Epithelial cell of esophagus (primary cell): ENCODE results near the gene EPB42.

Experiments
- DNase-seq: peaks from one replicate; pipeline ENCODE4 v3.0.0; 2010; ENCODE audit warnings: low read depth
- H3K4me3 ChIP-seq: 2 replicates; pipeline ENCODE4 v1.5.1; 2011; ENCODE audit warnings: mild to moderate bottlenecking, low read length, control low read depth
- TF ChIP-seq, protein P1 (sequence below): IDR thresholded peaks from 2 replicates; pipeline ENCODE4 v1.5.1; 2011; ENCODE audit warnings: low read depth, mild to moderate bottlenecking, low read length, control low read depth, inconsistent platforms; ENCODE audit not compliant: insufficient read depth; ENCODE audit errors: missing control alignments

The EPB42 gene

DNA sequence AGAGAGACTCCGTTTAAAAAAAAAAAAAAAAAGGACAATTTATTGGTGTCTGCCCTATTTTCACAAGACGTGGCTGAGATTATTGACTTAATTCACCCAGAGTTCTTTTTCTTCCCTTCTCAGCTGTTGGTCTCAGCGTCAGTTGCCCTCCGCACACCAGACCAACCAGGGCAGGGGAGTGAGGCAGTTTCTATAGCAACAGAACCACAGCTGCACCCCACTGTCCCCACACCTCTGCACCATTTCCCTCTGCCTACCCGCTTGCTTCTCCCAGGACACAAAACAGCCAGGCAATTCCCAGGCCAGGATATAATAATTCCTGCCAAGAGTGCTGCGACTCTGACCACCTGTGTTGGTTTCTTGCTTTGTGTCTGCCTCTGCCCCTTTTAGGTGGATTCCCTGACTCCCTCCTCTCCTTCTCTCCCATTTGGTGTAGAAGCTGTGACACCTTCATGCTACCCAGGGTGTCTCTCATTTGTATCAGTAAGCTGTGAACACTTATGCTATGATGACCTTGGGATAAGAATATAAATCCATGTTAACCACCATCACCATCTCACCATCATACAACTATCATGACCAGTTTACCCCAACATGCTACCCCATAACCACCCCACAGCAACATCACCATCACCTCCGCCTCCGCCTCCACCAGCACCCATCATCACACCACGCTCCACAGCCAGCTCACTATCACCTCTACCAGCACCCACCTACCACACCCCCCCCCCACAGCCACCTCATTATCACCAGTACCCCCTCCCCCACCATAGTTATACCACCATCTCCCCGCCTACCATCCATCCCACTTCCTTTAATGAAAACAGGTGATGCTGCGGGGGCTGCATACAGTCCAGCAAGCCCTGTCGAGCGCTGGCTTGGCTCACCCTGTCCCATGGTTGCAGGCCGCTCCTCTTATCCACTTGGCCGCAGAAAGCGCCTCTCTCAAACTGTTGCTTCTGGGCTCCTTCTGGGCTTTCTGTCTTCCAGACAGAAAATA is 589 bp downstream of the EPB42 start:
- DNase-seq, result no peak
- TF ChIP-seq, protein P1, sequence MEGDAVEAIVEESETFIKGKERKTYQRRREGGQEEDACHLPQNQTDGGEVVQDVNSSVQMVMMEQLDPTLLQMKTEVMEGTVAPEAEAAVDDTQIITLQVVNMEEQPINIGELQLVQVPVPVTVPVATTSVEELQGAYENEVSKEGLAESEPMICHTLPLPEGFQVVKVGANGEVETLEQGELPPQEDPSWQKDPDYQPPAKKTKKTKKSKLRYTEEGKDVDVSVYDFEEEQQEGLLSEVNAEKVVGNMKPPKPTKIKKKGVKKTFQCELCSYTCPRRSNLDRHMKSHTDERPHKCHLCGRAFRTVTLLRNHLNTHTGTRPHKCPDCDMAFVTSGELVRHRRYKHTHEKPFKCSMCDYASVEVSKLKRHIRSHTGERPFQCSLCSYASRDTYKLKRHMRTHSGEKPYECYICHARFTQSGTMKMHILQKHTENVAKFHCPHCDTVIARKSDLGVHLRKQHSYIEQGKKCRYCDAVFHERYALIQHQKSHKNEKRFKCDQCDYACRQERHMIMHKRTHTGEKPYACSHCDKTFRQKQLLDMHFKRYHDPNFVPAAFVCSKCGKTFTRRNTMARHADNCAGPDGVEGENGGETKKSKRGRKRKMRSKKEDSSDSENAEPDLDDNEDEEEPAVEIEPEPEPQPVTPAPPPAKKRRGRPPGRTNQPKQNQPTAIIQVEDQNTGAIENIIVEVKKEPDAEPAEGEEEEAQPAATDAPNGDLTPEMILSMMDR, result no peak
- no peak overlapping the region for H3K4me3 ChIP-seq

DNA sequence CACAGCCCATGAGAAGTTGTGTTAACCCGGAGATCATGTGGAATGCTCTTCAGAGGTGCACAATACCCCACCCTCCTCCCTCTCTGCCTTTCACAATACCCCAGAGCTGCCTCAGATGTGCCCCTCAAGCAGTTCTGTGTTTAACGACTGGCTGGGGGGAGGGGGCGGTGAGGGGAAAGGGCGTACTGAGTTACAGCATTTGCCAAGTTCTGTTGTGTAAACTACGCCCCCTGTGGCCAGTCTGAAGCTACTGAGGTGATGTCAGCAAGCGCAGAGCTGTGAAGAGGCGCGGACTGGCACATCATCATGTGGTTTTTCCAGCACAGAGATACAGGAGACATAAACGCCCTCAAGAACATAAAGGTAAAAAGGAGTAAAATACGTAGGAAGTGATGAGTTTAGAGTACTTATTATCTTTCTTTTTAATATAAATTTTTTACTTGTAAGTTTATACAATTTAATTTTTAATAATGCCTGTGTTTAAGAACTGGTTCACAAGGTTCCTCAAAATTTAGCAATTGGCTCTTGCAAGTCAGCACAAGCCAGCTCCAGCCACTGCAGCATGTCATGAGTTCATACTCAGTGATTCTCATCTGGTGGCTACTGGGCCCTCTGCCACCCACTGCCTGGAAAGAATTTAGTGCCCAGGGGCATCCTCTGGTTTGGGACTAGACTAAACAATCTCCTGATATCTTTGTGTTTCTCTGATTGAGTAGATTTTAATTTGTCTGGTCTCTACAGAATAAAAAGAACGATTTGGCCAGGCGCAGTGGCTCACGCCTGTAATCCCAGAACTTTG is 1.7 kb downstream of the EPB42 start:
- TF ChIP-seq, protein P1, result peak; percentile 69
- peak; percentile 95 for DNase-seq
- no peak overlapping the region for H3K4me3 ChIP-seq

DNA sequence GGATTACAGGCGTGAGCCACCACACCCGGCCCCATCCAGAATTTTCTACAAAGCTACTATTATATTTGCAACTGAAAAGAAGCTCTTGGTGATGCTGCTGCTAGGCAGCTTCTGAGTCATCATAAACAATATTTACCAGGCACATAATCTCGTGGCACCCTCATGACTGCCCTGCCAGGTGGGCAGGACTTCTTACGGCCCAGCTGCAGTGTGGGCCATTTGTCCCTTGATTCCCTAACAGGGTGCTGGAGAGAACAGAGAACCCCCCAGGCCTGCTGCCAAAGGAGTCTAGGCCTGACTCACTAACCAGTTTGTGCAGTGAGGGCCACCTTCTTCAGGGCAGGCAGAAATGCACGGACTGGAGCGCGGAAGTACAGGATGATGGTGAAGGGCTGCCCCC is 4.9 kb downstream of the EPB42 start:
- peak; percentile 76 for DNase-seq
- H3K4me3 ChIP-seq, result no peak overlapping the region
- TF ChIP-seq, protein P1, result no peak

DNA sequence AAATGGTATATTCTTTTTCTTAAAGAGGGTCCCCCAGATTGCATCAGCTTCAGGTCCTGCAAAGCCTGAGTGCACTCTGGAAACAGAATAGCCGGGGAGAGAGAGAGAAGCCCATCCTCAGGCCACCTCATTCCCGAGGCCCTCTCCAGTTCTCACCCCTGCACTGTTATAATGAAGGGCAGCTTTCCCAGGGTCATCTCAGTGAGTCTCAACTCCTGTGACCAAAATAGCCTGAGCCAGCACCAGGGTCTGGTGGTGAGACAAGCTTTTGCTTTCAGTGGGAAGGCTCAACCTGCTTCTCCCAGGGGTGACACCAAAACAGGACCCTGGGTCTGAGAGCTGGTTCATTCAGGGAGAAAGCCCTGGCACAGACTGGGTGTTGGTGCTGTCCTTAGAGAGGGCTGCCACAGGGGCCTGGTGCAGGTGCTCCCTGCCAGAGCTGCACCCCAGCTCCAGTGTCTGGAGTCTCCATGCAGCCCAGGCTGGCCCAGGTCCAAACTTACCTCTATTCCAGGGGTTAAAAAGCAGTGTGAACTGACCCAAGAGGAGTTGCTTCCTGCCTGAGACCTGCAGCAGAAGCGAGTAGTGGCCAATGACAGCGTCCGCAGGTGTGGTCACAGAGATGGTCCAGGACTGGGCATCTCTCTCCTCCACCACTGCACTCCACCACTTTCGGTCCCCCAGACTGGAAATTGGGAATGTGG is 6.1 kb downstream of the EPB42 start:
- DNase-seq, result no peak
- TF ChIP-seq, protein P1, result no peak
- H3K4me3 ChIP-seq, result no peak overlapping the region

DNA sequence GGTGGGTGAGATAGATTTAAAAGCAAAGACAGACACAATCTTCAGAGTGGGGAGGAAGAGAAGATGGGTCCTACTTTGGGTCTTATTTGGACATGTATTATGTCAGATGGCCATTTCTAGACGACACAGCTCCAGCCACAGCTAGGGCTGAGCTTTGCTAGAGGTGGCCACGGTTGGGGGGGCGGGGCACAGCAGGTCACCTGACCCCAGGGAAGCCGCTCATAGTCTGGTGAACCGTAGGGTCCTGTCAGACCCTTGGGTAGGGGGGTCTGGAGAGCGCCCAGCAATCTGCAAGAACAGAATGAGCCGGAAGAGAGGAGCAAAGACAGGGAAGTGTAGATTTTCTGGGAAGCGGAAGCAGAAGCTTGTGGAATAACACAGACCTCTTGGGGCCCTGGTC is 6.6 kb downstream of the EPB42 start:
- no peak for DNase-seq
- TF ChIP-seq, protein P1, result no peak

DNA sequence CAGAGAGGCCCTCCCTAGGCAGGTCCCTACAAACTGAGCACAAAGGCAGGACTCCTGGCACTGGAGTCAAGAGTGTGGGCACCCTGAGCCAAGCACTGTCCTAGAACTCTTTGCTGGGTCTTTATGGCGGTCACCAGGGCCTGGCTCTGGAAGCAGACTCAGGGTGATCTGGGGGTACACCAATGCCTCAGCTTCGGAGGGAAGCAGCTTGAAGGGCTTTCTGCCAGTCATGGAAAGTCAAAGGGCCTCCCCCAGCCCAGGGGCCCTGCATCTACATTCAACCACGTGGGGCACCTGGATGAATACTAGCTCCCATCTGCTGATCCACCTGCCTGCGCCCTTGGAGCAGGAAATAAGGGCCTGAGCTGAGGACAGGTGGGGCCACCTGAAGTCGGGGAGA is 7.4 kb downstream of the EPB42 start:
- TF ChIP-seq, protein P1, result no peak
- no peak overlapping the region for H3K4me3 ChIP-seq
- no peak for DNase-seq

More for the DNA sequence above, 6.6 kb downstream of the EPB42 start:
- H3K4me3 ChIP-seq, result no peak overlapping the region
